Mesendoderm (in vitro differentiated cells): ENCODE data around the gene MFSD6.

Experiments
- DNase-seq: peaks from one replicate; pipeline ENCODE4 v3.0.0; 2013
- H2AK5ac ChIP-seq: 2 replicates; pipeline ENCODE4 v1.6.1; 2013; ENCODE audit warnings: low read length, inconsistent platforms
- H2BK120ac ChIP-seq: 2 replicates; pipeline ENCODE4 v1.6.1; 2013; ENCODE audit warnings: low read depth, mild to moderate bottlenecking, low read length, moderate library complexity, mixed read lengths
- H2BK15ac ChIP-seq: replicated peaks from 2 replicates; pipeline ENCODE4 v1.6.1; 2013; ENCODE audit warnings: low read depth, mild to moderate bottlenecking, moderate library complexity
- H2BK5ac ChIP-seq: 2 replicates; pipeline ENCODE4 v1.6.1; 2013; ENCODE audit warnings: low read length, inconsistent platforms
- H3K18ac ChIP-seq: 2 replicates; pipeline ENCODE4 v1.6.1; 2013; ENCODE audit warnings: mild to moderate bottlenecking, low read length, mixed read lengths
- H3K23ac ChIP-seq: one replicate; pipeline ENCODE4 v1.6.1; 2013; ENCODE audit warnings: low read length
- H3K27ac ChIP-seq: 2 replicates; pipeline ENCODE4 v1.5.1; 2013; ENCODE audit warnings: low read depth, mild to moderate bottlenecking, inconsistent platforms, low read length, moderate library complexity
- H3K27me3 ChIP-seq: 2 replicates; pipeline ENCODE4 v1.6.1; 2013; ENCODE audit warnings: low read length, control low read depth, mild to moderate bottlenecking, inconsistent platforms; ENCODE audit not compliant: insufficient read depth, poor library complexity
- H3K36me3 ChIP-seq: 2 replicates; pipeline ENCODE4 v1.6.1; 2013; ENCODE audit warnings: low read length, inconsistent platforms; ENCODE audit not compliant: control insufficient read depth, insufficient read depth
- H3K4ac ChIP-seq: one replicate; pipeline ENCODE4 v1.6.1; 2013; ENCODE audit warnings: low read depth, mild to moderate bottlenecking, low read length, moderate library complexity
- H3K4me1 ChIP-seq: 2 replicates; pipeline ENCODE4 v1.6.1; 2013; ENCODE audit warnings: low read depth, low read length, inconsistent platforms; ENCODE audit not compliant: control insufficient read depth
- H3K4me2 ChIP-seq: 2 replicates; pipeline ENCODE4 v1.6.1; 2013; ENCODE audit warnings: low read length
- H3K4me3 ChIP-seq: 2 replicates; pipeline ENCODE4 v1.5.1; 2013; ENCODE audit warnings: mild to moderate bottlenecking, low read length
- H3K56ac ChIP-seq: one replicate; pipeline ENCODE4 v1.6.1; 2013; ENCODE audit warnings: low read length
- H3K79me1 ChIP-seq: 2 replicates; pipeline ENCODE4 v1.6.1; 2013; ENCODE audit warnings: low read length, inconsistent platforms
- H3K79me2 ChIP-seq: 2 replicates; pipeline ENCODE4 v1.6.1; 2013; ENCODE audit warnings: mild to moderate bottlenecking, low read length; ENCODE audit not compliant: control insufficient read depth, insufficient read depth
- H3K9ac ChIP-seq: 2 replicates; pipeline ENCODE4 v1.6.1; 2013; ENCODE audit warnings: low read length, inconsistent platforms
- H4K5ac ChIP-seq: one replicate; pipeline ENCODE4 v1.6.1; 2013; ENCODE audit warnings: low read length
- H4K8ac ChIP-seq: one replicate; pipeline ENCODE4 v1.6.1; 2013; ENCODE audit warnings: low read depth, mild to moderate bottlenecking, control low read depth, low read length, moderate library complexity
- WGBS: extraction: QIAGEN DNeasy Blood & Tissue Kit; methylation state at CpG from one replicate; pipeline ENCODE4 v1.1.7; 2013; ENCODE audit warnings: low lambda C conversion rate, missing lambda C conversion rate; ENCODE audit not compliant: insufficient coverage; ENCODE audit errors: extremely low coverage; 5-methylcytosine and 5-hydroxymethylcytosine counted together

MFSD6 gene

GRCh38 chr2:190415251-190415650 is 7.1 kb downstream of the MFSD6 start:
- no peak overlapping the region for H2BK120ac ChIP-seq
- no CpG with 5 or more reads among the region's 4 CpGs for WGBS
- no peak overlapping the region for H3K4ac ChIP-seq
- H3K4me2 ChIP-seq, result no peak overlapping the region
- no peak overlapping the region for H2BK15ac ChIP-seq
- H4K8ac ChIP-seq, result no peak overlapping the region
- H2BK5ac ChIP-seq, result no peak overlapping the region
- no peak overlapping the region for H3K23ac ChIP-seq
- H3K79me1 ChIP-seq, result no peaks in the 10 kb centered on the region
- no peak for DNase-seq
- H3K27ac ChIP-seq, result no peak overlapping the region
- H3K79me2 ChIP-seq, result no peaks in the 10 kb centered on the region
- H3K4me1 ChIP-seq, result no peaks in the 10 kb centered on the region
- H3K18ac ChIP-seq, result no peak overlapping the region
- no peaks in the 10 kb centered on the region for H3K27me3 ChIP-seq
- H3K4me3 ChIP-seq, result no peak overlapping the region
- H3K56ac ChIP-seq, result no peak overlapping the region
- H4K5ac ChIP-seq, result no peak overlapping the region
- no peak overlapping the region for H3K9ac ChIP-seq
- H2AK5ac ChIP-seq, result no peak overlapping the region
- no peaks in the 10 kb centered on the region for H3K36me3 ChIP-seq

GRCh38 chr2:190415794-190416775 is 7.9 kb downstream of the MFSD6 start:
- Histone ChIP-seq H3K4me1 (no peaks in the 10 kb centered on the region), H2BK15ac (no peak overlapping the region), H3K79me1 (no peaks in the 10 kb centered on the region), H3K9ac (no peak overlapping the region), H3K23ac (no peak overlapping the region), H3K4ac (no peak overlapping the region), H4K8ac (no peak overlapping the region), H3K18ac (no peak overlapping the region), H4K5ac (no peak overlapping the region), H3K27ac (no peak overlapping the region), H2BK5ac (no peak overlapping the region), H3K4me2 (no peak overlapping the region), H3K56ac (no peak overlapping the region), H3K27me3 (no peaks in the 10 kb centered on the region), H3K4me3 (no peak overlapping the region), H3K36me3 (no peaks in the 10 kb centered on the region), H2AK5ac (no peak overlapping the region), H3K79me2 (no peaks in the 10 kb centered on the region), H2BK120ac (no peak overlapping the region)
- DNase-seq, result no peak
- WGBS, result no CpG with 5 or more reads among the region's 2 CpGs

GRCh38 chr2:190417045-190417842 is 9.1 kb downstream of the MFSD6 start:
- no peaks in the 10 kb centered on the region for H3K27me3 ChIP-seq
- no peaks in the 10 kb centered on the region for H3K79me2 ChIP-seq
- no peak overlapping the region for H2BK15ac ChIP-seq
- no peak overlapping the region for H4K5ac ChIP-seq
- H3K18ac ChIP-seq, result no peak overlapping the region
- H3K27ac ChIP-seq, result no peak overlapping the region
- no peak for DNase-seq
- no peak overlapping the region for H2BK5ac ChIP-seq
- H3K4me3 ChIP-seq, result no peak overlapping the region
- no peak overlapping the region for H3K4ac ChIP-seq
- H3K4me1 ChIP-seq, result no peaks in the 10 kb centered on the region
- no peak overlapping the region for H3K23ac ChIP-seq
- no peaks in the 10 kb centered on the region for H3K36me3 ChIP-seq
- H3K4me2 ChIP-seq, result no peak overlapping the region
- no peak overlapping the region for H2BK120ac ChIP-seq
- no peak overlapping the region for H3K56ac ChIP-seq
- WGBS, result no CpG with 5 or more reads among the region's 9 CpGs
- no peak overlapping the region for H4K8ac ChIP-seq
- H2AK5ac ChIP-seq, result no peak overlapping the region
- H3K9ac ChIP-seq, result no peak overlapping the region
- H3K79me1 ChIP-seq, result no peaks in the 10 kb centered on the region

- Histone ChIP-seq H2BK15ac (no peak overlapping the region), H2BK5ac (no peak overlapping the region)
- DNase-seq, result no peak
Observed at GRCh38 chr2:190418727-190419126, 10.6 kb downstream of the MFSD6 start.

GRCh38 chr2:190420801-190421200 is 12.6 kb downstream of the MFSD6 start:
- Histone ChIP-seq H3K79me2 (no peaks in the 10 kb centered on the region), H2BK120ac (no peak overlapping the region), H3K4me3 (no peak overlapping the region), H3K23ac (no peak overlapping the region), H3K9ac (no peak overlapping the region), H2AK5ac (no peak overlapping the region), H3K27ac (no peak overlapping the region), H2BK15ac (no peak overlapping the region), H3K18ac (no peak overlapping the region), H4K5ac (no peak overlapping the region), H3K4me2 (no peak overlapping the region), H3K79me1 (no peaks in the 10 kb centered on the region), H3K36me3 (no peaks in the 10 kb centered on the region), H3K4me1 (no peaks in the 10 kb centered on the region), H2BK5ac (no peak overlapping the region), H3K4ac (no peak overlapping the region), H3K27me3 (no peaks in the 10 kb centered on the region), H4K8ac (no peak overlapping the region), H3K56ac (no peak overlapping the region)
- no peak for DNase-seq
- WGBS, result no CpG with 5 or more reads among the region's 1 CpG

More at GRCh38 chr2:190418727-190419126, 10.6 kb downstream of the MFSD6 start:
- no peak overlapping the region for H4K8ac ChIP-seq
- no peak overlapping the region for H3K4ac ChIP-seq
- H3K18ac ChIP-seq, result no peak overlapping the region
- no peaks in the 10 kb centered on the region for H3K79me1 ChIP-seq
- H3K23ac ChIP-seq, result no peak overlapping the region
- no peak overlapping the region for H3K56ac ChIP-seq
- no peak overlapping the region for H2BK120ac ChIP-seq
- H4K5ac ChIP-seq, result no peak overlapping the region
- H3K4me2 ChIP-seq, result no peak overlapping the region
- no peak overlapping the region for H3K4me3 ChIP-seq
- H3K9ac ChIP-seq, result no peak overlapping the region
- H3K79me2 ChIP-seq, result no peaks in the 10 kb centered on the region
- no peak overlapping the region for H2AK5ac ChIP-seq
- no CpG with 5 or more reads among the region's 1 CpG for WGBS
- H3K27ac ChIP-seq, result no peak overlapping the region
- H3K27me3 ChIP-seq, result no peaks in the 10 kb centered on the region
- H3K4me1 ChIP-seq, result no peaks in the 10 kb centered on the region
- no peaks in the 10 kb centered on the region for H3K36me3 ChIP-seq
